Measurements from ENCODE around the gene MTRFR.

The MTRFR gene

DNA sequence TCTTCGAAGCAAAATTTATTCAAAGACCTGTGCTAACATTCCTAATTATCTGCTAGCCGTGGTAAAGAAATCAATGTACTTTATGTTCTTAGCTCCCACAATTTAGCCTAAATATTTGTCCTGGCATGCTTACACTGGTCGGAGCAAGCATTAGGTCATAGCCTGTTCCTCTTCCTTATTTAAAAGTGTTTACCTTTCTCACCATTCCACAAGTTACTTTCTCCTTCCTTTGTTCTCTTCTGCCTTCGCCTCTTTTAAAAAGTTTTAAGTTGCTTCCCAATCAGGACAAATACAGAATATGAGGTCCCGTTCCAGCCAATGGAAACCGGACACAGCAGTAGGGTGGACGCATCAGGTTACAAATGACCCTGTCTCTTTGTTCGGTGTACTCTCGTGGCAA, 26.8 kb downstream of the MTRFR start:
- TF ChIP-seq TSHZ2 (CRISPR knock-in tag; IDR thresholded peaks at IDR 0.05) (no peak), POU6F1 (CRISPR knock-in tag; IDR thresholded peaks at IDR 0.05; ENCODE audit: borderline replicate concordance, low read depth) (no peak), ZNF565 (CRISPR knock-in tag; conservative IDR thresholded peaks at IDR 0.05; ENCODE audit: low read depth) (no peak), ZFP30 (CRISPR knock-in tag; IDR thresholded peaks at IDR 0.05) (no peak), OSR1 (CRISPR knock-in tag; IDR thresholded peaks at IDR 0.05) (no peak), PATZ1 (CRISPR knock-in tag; IDR thresholded peaks at IDR 0.05; ENCODE audit: borderline replicate concordance) (no peak), ZNF8 (CRISPR knock-in tag; IDR thresholded peaks at IDR 0.05) (no peak), ESRRG (CRISPR knock-in tag; IDR thresholded peaks at IDR 0.05) (no peak), BACH2 (CRISPR knock-in tag; IDR thresholded peaks at IDR 0.05; ENCODE audit: borderline replicate concordance) (no peak), CSDC2 (CRISPR knock-in tag; IDR thresholded peaks at IDR 0.05) (no peak), ZFP3 (CRISPR knock-in tag; IDR thresholded peaks at IDR 0.05) (no peak), CREB5 (CRISPR knock-in tag; IDR thresholded peaks at IDR 0.05; ENCODE audit: low read depth) (no peak), ZC3H10 (CRISPR knock-in tag; IDR thresholded peaks at IDR 0.05) (no peak), RARB (CRISPR knock-in tag; IDR thresholded peaks at IDR 0.05) (no peak), PPARA (CRISPR knock-in tag; IDR thresholded peaks at IDR 0.05; ENCODE audit: borderline replicate concordance) (no peak), ISL1 (CRISPR knock-in tag; IDR thresholded peaks at IDR 0.05) (no peak), TCF4 (CRISPR knock-in tag; IDR thresholded peaks at IDR 0.05; ENCODE audit: borderline replicate concordance) (no peak)
- TF ChIP-seq, protein P1, sequence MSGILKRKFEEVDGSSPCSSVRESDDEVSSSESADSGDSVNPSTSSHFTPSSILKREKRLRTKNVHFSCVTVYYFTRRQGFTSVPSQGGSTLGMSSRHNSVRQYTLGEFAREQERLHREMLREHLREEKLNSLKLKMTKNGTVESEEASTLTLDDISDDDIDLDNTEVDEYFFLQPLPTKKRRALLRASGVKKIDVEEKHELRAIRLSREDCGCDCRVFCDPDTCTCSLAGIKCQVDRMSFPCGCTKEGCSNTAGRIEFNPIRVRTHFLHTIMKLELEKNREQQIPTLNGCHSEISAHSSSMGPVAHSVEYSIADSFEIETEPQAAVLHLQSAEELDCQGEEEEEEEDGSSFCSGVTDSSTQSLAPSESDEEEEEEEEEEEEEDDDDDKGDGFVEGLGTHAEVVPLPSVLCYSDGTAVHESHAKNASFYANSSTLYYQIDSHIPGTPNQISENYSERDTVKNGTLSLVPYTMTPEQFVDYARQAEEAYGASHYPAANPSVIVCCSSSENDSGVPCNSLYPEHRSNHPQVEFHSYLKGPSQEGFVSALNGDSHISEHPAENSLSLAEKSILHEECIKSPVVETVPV (CRISPR knock-in tag; IDR thresholded peaks at IDR 0.05), result no peak
- no peak for ATAC-seq

GRCh38 chr12:123261196-123261595, 28.0 kb downstream of the MTRFR start:
- TF ChIP-seq ZFP30 (CRISPR knock-in tag; IDR thresholded peaks at IDR 0.05), result no peak
- TF ChIP-seq CREB5 (CRISPR knock-in tag; IDR thresholded peaks at IDR 0.05; ENCODE audit: low read depth), result no peak
- TF ChIP-seq ZNF8 (CRISPR knock-in tag; IDR thresholded peaks at IDR 0.05), result no peak
- TF ChIP-seq ZNF565 (CRISPR knock-in tag; conservative IDR thresholded peaks at IDR 0.05; ENCODE audit: low read depth), result no peak
- no peak for TF ChIP-seq BACH2 (CRISPR knock-in tag; IDR thresholded peaks at IDR 0.05; ENCODE audit: borderline replicate concordance)
- no peak for TF ChIP-seq POU6F1 (CRISPR knock-in tag; IDR thresholded peaks at IDR 0.05; ENCODE audit: borderline replicate concordance, low read depth)
- no peak for TF ChIP-seq CSDC2 (CRISPR knock-in tag; IDR thresholded peaks at IDR 0.05)
- TF ChIP-seq ZNF70 (CRISPR knock-in tag; IDR thresholded peaks at IDR 0.05), result no peak
- no peak for TF ChIP-seq SNAI2 (CRISPR knock-in tag; IDR thresholded peaks at IDR 0.05)
- TF ChIP-seq ARNTL (CRISPR knock-in tag; IDR thresholded peaks at IDR 0.05; ENCODE audit: borderline replicate concordance, low read depth), result no peak
- no peak for TF ChIP-seq PPARA (CRISPR knock-in tag; IDR thresholded peaks at IDR 0.05; ENCODE audit: borderline replicate concordance)
- TF ChIP-seq RARB (CRISPR knock-in tag; IDR thresholded peaks at IDR 0.05), result no peak
- no peak for TF ChIP-seq ISL1 (CRISPR knock-in tag; IDR thresholded peaks at IDR 0.05)
- TF ChIP-seq GLIS3 (CRISPR knock-in tag; IDR thresholded peaks at IDR 0.05), result no peak
- no peak for TF ChIP-seq PATZ1 (CRISPR knock-in tag; IDR thresholded peaks at IDR 0.05; ENCODE audit: borderline replicate concordance)
- no peak for TF ChIP-seq OSR1 (CRISPR knock-in tag; IDR thresholded peaks at IDR 0.05)
- TF ChIP-seq ZFP3 (CRISPR knock-in tag; IDR thresholded peaks at IDR 0.05), result no peak
- TF ChIP-seq ESRRG (CRISPR knock-in tag; IDR thresholded peaks at IDR 0.05), result no peak
- no peak for ATAC-seq

All from SK-N-SH treated with all-trans-retinoic acid at 6 μM for 48 hours (cell line).